ENCODE results near the gene TPSAB1. TPM values are rescaled to one million over a fixed set of nuclear protein-coding genes. Genes with fewer than 3 reads are reported as not detected.
A peak's percentile ranks its signal among the peaks of the same experiment; 100 is the strongest.
"Not testable (repeated sequence)": the region's sequence is repeated elsewhere in the genome, so short reads cannot be mapped to it uniquely, and the experiment has no call there.

TPSAB1 gene
- total RNA-seq, 3 donors from 2014 or later = 7.8 to 51.7 (median 46.2) TPM

GRCh38 chr16:1224558-1224957, 15.9 kb upstream of the TPSAB1 start:
- Histone ChIP-seq H3K4me3 (no peak overlapping the region), H3K9me3 (no peaks in the 10 kb centered on the region), H3K4me1 (ENCODE audit: low read depth) (no peaks in the 10 kb centered on the region), H3K36me3 (ENCODE audit: low read depth) (no peaks in the 10 kb centered on the region)
- intact Hi-C loops (cut with DNase I, micrococcal nuclease) = no loop called here
- DNase-seq (peak; percentile 51 to 69 (median 64)), ATAC-seq (peak; percentile 70)
- no peak for TF ChIP-seq CTCF (IDR thresholded peaks at IDR 0.05)

- peak; percentile 59 to 70 (median 63) for DNase-seq
- no peak for TF ChIP-seq CTCF (IDR thresholded peaks at IDR 0.05)
- Histone ChIP-seq H3K4me1 (ENCODE audit: low read depth) (no peaks in the 10 kb centered on the region), H3K4me3 (no peak within 1 kb of the TSS), H3K36me3 (ENCODE audit: low read depth) (no peaks in the 10 kb centered on the region), H3K9me3 (no peaks in the 10 kb centered on the region)
- intact Hi-C loops (cut with DNase I, micrococcal nuclease) = no loop called here
- peak; percentile 76 for ATAC-seq
Observed at GRCh38 chr16:1225051-1225451, 15.5 kb upstream of the TPSAB1 start, which contains the start of gene TPSG1. Gene TPSG1, minus strand, starts transcription at chr16:1225268. Its CDS starts 16 bp downstream, at chr16:1225252.

GRCh38 chr16:1225728-1226311, 14.7 kb upstream of the TPSAB1 start:
- H3K9me3 ChIP-seq; H3K4me1 ChIP-seq (ENCODE audit: low read depth); H3K4me3 ChIP-seq; H3K36me3 ChIP-seq (ENCODE audit: low read depth); intact Hi-C loops (cut with DNase I, micrococcal nuclease): not testable (repeated sequence)
- ATAC-seq (peak; percentile 52), DNase-seq (peak in 2 of 3 donors; percentile 35 to 60)

DNA sequence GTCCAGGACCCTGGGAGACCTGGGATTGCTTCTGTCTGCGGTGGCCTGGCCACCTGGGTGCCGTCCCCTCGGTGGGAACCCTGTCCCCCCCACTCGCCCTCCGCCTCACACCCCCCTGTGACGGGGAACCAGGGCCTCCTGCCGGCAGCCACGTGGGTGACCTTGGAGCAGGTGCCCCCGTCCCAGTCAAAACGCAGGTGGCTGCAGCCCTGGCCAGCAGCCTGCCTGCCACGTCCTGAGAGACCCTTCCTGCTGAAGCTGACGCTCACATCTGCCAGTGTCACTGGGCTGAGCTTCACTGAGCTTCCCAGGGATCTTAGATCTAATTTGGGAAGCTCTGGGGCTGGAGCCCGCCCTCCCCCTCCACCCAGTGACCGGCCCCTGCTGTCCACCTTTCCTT, 13.8 kb upstream of the TPSAB1 start:
- ATAC-seq; H3K9me3 ChIP-seq; H3K4me1 ChIP-seq (ENCODE audit: low read depth); intact Hi-C loops (cut with DNase I, micrococcal nuclease); H3K36me3 ChIP-seq (ENCODE audit: low read depth); H3K4me3 ChIP-seq: not testable (repeated sequence)
- peak in 1 of 3 donors; percentile 50 for DNase-seq

DNA sequence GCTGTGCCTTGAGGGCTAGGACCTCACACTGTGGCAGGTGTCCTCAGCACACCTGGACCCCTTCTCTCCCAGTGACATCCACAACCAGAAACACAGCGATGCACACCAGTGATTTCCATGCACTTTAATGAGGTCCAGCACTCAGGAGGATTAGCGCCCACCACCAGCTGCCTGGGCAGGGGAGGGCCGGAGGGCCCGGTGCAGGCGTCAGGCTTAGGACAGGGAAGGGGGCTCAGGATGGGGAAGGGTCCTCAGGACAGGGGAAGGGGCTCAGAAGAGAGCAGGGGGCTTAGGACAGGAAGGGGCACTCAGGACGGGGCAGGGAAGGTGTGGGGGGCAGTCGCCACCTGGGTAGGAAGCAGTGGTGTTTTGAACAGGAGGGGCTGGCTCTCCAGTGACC, 12.3 kb upstream of the TPSAB1 start:
- H3K4me3 ChIP-seq; ATAC-seq; H3K4me1 ChIP-seq (ENCODE audit: low read depth); intact Hi-C loops (cut with DNase I, micrococcal nuclease); H3K9me3 ChIP-seq; H3K36me3 ChIP-seq (ENCODE audit: low read depth): not testable (repeated sequence)
- peak in 1 of 3 donors; percentile 15 for DNase-seq

DNA sequence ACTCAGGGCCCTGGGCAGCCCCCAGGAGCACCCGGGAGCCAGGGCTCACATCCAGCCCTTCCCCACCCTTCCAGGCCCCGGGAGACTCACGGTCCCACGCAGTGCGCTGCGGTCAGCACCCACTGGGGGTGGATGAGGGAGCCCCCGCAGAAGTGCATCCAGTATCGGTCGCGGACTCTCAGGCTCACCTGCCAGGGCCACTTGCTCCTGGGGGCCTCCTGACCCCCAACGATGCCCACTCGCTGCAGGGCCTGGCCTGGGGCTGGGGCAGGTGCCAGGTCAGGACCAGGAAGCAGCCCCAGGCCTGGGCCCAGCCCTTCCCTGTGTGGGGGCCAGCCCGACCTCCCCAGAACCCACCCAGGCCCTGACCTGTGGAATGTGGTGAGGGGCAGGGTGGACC, 11.0 kb upstream of the TPSAB1 start:
- H3K9me3 ChIP-seq = not testable (repeated sequence)

GRCh38 chr16:1230084-1230470, 10.4 kb upstream of the TPSAB1 start, which contains the start of gene TPSB2:
Gene TPSB2, minus strand, starts transcription at chr16:1230184. Its CDS starts 233 bp downstream, at chr16:1229951.
- ATAC-seq; intact Hi-C loops (cut with DNase I, micrococcal nuclease); H3K9me3 ChIP-seq; DNase-seq; H3K36me3 ChIP-seq (ENCODE audit: low read depth); H3K4me1 ChIP-seq (ENCODE audit: low read depth); H3K4me3 ChIP-seq: not testable (repeated sequence)

More for the DNA sequence above, 11.0 kb upstream of the TPSAB1 start:
- ATAC-seq; intact Hi-C loops (cut with DNase I, micrococcal nuclease); H3K36me3 ChIP-seq (ENCODE audit: low read depth); H3K4me1 ChIP-seq (ENCODE audit: low read depth); H3K4me3 ChIP-seq: not testable (repeated sequence)
- DNase-seq = peak in 1 of 3 donors; percentile 26

GRCh38 chr16:1230471-1231212, 9.9 kb upstream of the TPSAB1 start:
- H3K9me3 ChIP-seq; intact Hi-C loops (cut with DNase I, micrococcal nuclease); H3K36me3 ChIP-seq (ENCODE audit: low read depth); H3K4me1 ChIP-seq (ENCODE audit: low read depth); ATAC-seq; H3K4me3 ChIP-seq: not testable (repeated sequence)
- peak in 1 of 3 donors; percentile 29 for DNase-seq

DNA sequence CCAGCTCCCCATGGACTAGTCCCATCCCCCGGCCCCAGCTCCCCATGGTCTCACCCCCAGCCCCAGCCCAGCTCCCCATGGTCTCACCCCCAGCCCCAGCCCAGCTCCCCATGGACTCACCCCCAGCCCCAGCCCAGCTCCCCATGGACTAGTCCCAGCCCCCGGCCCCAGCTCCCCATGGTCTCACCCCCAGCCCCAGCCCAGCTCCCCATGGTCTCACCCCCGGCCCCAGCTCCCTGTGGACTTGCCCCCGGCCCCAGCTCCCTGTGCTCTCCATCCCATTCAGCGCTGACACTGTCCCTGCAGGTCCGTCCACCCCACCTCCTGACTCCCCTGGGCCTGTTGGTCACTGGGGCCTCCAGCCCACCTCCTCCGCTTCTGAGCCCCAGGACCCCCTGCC, 9.2 kb upstream of the TPSAB1 start:
- H3K9me3 ChIP-seq; H3K4me3 ChIP-seq; H3K36me3 ChIP-seq (ENCODE audit: low read depth); intact Hi-C loops (cut with DNase I, micrococcal nuclease); ATAC-seq; H3K4me1 ChIP-seq (ENCODE audit: low read depth): not testable (repeated sequence)
- DNase-seq = peak in 1 of 3 donors; percentile 30

GRCh38 chr16:1232049-1232748, 8.3 kb upstream of the TPSAB1 start:
- ATAC-seq; H3K9me3 ChIP-seq; intact Hi-C loops (cut with DNase I, micrococcal nuclease); H3K4me3 ChIP-seq; DNase-seq; H3K36me3 ChIP-seq (ENCODE audit: low read depth); H3K4me1 ChIP-seq (ENCODE audit: low read depth): not testable (repeated sequence)

DNA sequence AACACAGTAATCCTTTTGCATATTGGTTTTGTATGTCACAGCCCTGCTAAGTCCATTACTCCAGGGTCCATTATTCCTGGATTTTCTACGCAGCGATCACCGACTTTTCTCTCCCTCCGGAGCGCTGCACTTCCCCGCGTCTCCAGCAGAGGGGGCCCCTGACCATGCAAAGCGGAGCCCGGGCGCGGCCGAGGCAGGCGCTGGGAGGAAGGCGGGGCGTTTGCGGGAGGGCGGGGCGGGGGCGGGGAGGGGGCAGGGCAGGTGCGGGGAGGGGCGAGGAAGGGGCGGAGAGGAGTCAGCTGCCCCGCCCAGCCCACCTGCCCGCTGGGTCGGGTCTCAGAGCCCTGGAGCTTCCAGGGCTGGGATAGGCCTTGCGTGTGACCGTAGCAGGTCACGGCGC, 3.8 kb upstream of the TPSAB1 start:
- ATAC-seq = peak; percentile 91
- H3K9me3 ChIP-seq; H3K36me3 ChIP-seq (ENCODE audit: low read depth); intact Hi-C loops (cut with DNase I, micrococcal nuclease); H3K4me1 ChIP-seq (ENCODE audit: low read depth); DNase-seq; H3K4me3 ChIP-seq: not testable (repeated sequence)
